Measurements from ENCODE around the gene NOSIP.
"Not testable (repeated sequence)": the region's sequence is repeated elsewhere in the genome, so short reads cannot be mapped to it uniquely, and the experiment has no call there.

Gene NOSIP

GRCh38 chr19:49580264-49581006 is at the start of gene NOSIP:
Gene NOSIP (minus strand): TSS chr19:49580556. CDS start chr19:49560691, 19,865 bp downstream.
- DNase-seq: peak; percentile 91 to 99 (median 97)

- DNase-seq: no peak
These were observed 49.3 kb upstream of the NOSIP start for GRCh38 chr19:49629659-49630058.

- DNase-seq: no peak
These were observed 45.9 kb upstream of the NOSIP start for GRCh38 chr19:49626226-49626625.

- no peak for DNase-seq
These were observed 44.9 kb upstream of the NOSIP start for GRCh38 chr19:49624967-49625910.

GRCh38 chr19:49617860-49618259 is 37.5 kb upstream of the NOSIP start:
- DNase-seq: not testable (repeated sequence)

- no peak for DNase-seq
These were observed 36.6 kb upstream of the NOSIP start for GRCh38 chr19:49616945-49617344.

- no peak for DNase-seq
These were observed 36.2 kb upstream of the NOSIP start for GRCh38 chr19:49616532-49616931.

- DNase-seq: no peak
These were observed 35.5 kb upstream of the NOSIP start for GRCh38 chr19:49615861-49616260.

GRCh38 chr19:49614096-49614833 is 33.9 kb upstream of the NOSIP start:
- no peak for DNase-seq

GRCh38 chr19:49613374-49613773 is 33.0 kb upstream of the NOSIP start:
- no peak for DNase-seq

- no peak for DNase-seq
These were observed 29.2 kb upstream of the NOSIP start for GRCh38 chr19:49609499-49610092.

GRCh38 chr19:49605605-49606004 is 25.2 kb upstream of the NOSIP start:
- no peak for DNase-seq

- no peak for DNase-seq
These were observed 22.4 kb upstream of the NOSIP start for GRCh38 chr19:49602806-49603205.

GRCh38 chr19:49601482-49602038 is 21.2 kb upstream of the NOSIP start:
- DNase-seq: no peak

- DNase-seq: no peak
These were observed 19.3 kb upstream of the NOSIP start for GRCh38 chr19:49599378-49600295.

GRCh38 chr19:49597703-49597974 is 17.3 kb upstream of the NOSIP start:
- no peak for DNase-seq

GRCh38 chr19:49596954-49597702 is 16.8 kb upstream of the NOSIP start:
- DNase-seq: no peak

GRCh38 chr19:49596407-49596806 is 16.1 kb upstream of the NOSIP start:
- no peak for DNase-seq

- no peak for DNase-seq
These were observed 15.6 kb upstream of the NOSIP start for GRCh38 chr19:49595819-49596404.
